Measurements from ENCODE around the gene CALY.

Gene CALY

DNA sequence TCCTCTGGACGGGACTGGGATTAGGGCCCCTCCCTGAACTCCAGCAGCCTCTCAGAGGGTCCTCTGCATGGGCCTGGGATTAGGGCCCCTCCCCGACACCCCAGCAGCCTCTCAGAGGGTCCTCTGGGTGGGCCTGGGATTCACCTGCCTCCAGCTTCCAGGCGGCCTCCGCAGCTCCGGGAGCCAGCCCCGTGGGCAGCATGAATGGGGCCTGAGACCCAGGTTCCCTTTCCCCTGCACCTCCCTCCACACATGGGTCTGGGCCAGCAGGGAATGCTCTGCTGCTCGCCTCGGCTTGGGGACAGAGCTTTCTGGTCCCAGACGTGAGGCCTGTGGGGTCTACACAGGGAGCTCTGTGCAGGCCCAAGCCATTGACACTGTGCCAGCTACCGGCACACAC lies 33.5 kb downstream of the CALY start:
- TF ChIP-seq POLR2A (IDR thresholded peaks at IDR 0.05; ENCODE audit: low read depth, low read length), result no peak
- no peak for TF ChIP-seq POLR2AphosphoS5 (IDR thresholded peaks at IDR 0.05; ENCODE audit: low read depth, low read length)
- TF ChIP-seq TAF1 (IDR thresholded peaks at IDR 0.05; ENCODE audit: borderline replicate concordance, low read depth, low read length), result no peak
- DNase-seq (ENCODE audit: insufficient read length) (no peak), FAIRE-seq (no peak)

- no peak for DNase-seq (ENCODE audit: insufficient read length)
- FAIRE-seq, result no peak
Measured at GRCh38 chr10:133302230-133302629, 34.5 kb downstream of the CALY start.

GRCh38 chr10:133299738-133300137 lies 37.0 kb downstream of the CALY start:
- FAIRE-seq (no peak), DNase-seq (ENCODE audit: insufficient read length) (no peak)
- no peak for TF ChIP-seq POLR2AphosphoS5 (IDR thresholded peaks at IDR 0.05; ENCODE audit: low read depth, low read length)
- no peak for TF ChIP-seq POLR2A (IDR thresholded peaks at IDR 0.05; ENCODE audit: low read depth, low read length)
- TF ChIP-seq TAF1 (IDR thresholded peaks at IDR 0.05; ENCODE audit: borderline replicate concordance, low read depth, low read length), result no peak

More at GRCh38 chr10:133302230-133302629, 34.5 kb downstream of the CALY start:
- no peak for TF ChIP-seq POLR2A (IDR thresholded peaks at IDR 0.05; ENCODE audit: low read depth, low read length)

DNA sequence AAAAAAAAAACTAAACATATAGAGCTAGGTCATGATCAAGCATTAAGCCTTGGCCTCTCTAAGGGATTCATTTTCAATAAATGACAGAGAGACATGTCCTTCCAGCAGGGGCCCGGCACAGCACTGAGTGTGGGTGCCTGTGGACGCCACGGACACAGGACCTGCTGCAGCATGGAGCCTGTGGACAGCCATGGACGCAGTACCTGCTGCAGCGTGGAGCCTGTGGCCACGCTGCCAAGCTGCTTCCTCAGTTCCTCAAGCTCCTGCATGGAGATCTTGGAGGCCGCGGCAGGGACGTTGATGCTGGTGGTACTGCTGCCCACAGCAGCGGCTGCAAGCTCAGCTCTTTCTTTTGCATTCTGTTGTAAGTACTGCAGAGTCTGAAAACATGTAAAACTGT lies 37.5 kb downstream of the CALY start:
- TF ChIP-seq POLR2AphosphoS5 (IDR thresholded peaks at IDR 0.05; ENCODE audit: low read depth, low read length), result no peak
- no peak for TF ChIP-seq TAF1 (IDR thresholded peaks at IDR 0.05; ENCODE audit: borderline replicate concordance, low read depth, low read length)
- TF ChIP-seq POLR2A (IDR thresholded peaks at IDR 0.05; ENCODE audit: low read depth, low read length), result no peak
- FAIRE-seq (no peak), DNase-seq (ENCODE audit: insufficient read length) (no peak)

DNA sequence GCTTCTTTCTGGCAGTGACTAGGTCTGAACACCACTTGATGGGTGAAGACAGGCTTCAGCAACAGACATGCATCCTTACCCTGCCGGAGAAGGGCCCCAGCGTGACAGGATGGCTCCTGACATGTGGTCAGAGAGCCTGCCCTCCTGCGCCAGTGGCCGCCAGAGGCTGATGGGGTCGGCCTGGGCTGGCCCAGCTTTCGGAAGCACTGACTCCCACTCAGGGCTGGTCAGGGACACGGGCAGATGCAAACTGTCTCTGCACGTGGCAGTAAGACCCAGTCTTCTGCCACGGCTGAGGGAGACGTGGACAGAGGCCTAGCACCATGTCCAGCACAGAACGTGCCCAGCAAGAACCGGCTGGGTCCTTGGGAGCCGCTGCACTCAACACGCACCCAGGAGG lies 38.2 kb downstream of the CALY start:
- DNase-seq (ENCODE audit: insufficient read length) (no peak), FAIRE-seq (no peak)
- TF ChIP-seq POLR2AphosphoS5 (IDR thresholded peaks at IDR 0.05; ENCODE audit: low read depth, low read length) (no peak), TAF1 (IDR thresholded peaks at IDR 0.05; ENCODE audit: borderline replicate concordance, low read depth, low read length) (no peak), POLR2A (IDR thresholded peaks at IDR 0.05; ENCODE audit: low read depth, low read length) (no peak)

DNA sequence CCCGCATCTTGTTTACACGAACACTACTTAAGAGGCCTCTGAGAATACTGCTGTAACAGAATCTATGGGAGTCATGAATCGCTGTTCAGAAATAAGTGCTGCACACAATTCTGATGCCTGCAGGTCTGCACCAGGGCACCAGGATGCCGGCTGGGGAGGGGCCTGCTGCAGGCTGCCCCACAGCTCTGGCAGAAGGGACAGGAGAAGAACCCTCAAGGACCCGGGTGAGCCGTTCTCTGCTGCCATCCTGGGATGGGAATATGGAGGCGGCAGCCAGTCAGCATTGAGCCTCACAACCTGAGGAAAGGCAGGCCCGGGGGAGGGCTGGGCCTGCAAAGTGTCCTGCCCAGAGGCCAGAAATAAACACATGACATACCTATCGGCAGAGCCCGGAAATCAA lies 39.2 kb downstream of the CALY start:
- DNase-seq (ENCODE audit: insufficient read length) (no peak), FAIRE-seq (no peak)
- TF ChIP-seq POLR2A (IDR thresholded peaks at IDR 0.05; ENCODE audit: low read depth, low read length), result no peak
- TF ChIP-seq TAF1 (IDR thresholded peaks at IDR 0.05; ENCODE audit: borderline replicate concordance, low read depth, low read length), result no peak
- TF ChIP-seq POLR2AphosphoS5 (IDR thresholded peaks at IDR 0.05; ENCODE audit: low read depth, low read length), result no peak

DNA sequence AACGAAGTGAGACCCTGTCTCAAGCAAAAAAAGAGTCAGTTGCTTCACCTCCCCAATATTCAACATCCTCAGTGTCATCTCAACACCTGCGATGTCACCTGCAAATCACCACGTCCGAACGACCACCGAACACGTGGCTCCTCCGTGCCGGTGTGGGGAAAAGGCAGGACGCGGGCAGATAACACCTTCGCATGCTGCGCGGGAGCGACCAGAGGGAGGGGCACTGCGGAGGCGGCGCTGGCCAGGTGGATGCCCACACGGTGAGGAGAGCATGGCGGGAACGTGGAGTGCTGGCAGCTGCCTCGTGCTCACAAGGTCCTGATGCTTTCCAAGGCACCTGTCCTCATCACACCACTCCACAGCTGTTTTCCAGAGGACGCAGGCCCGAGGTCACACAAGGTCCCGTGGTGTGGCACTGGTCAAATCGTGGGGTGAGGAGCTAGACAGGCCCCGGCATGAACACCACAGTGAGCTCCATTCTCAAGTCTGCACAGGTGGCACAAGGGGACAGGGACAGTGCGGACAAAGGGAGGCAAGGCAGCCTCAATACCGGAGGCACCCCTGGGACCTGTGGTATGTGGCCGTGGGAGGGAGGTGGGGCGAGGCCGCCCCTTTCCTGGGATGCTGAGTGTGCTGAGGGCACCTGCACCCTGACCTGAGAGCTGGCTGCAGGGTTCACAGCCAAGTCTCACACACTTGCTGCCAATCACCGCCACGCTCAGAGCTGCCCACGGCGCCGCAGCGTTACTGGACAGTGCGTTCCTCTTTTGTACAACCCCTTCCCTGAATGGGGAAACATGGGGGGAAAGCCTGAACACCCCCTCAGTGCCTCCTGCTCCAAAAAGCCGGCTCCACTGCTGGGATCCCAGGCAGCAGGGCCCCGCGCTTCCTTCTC lies 41.0 kb downstream of the CALY start:
- no peak for FAIRE-seq
- no peak for DNase-seq (ENCODE audit: insufficient read length)
- TF ChIP-seq POLR2AphosphoS5 (IDR thresholded peaks at IDR 0.05; ENCODE audit: low read depth, low read length) (no peak), POLR2A (IDR thresholded peaks at IDR 0.05; ENCODE audit: low read depth, low read length) (no peak), TAF1 (IDR thresholded peaks at IDR 0.05; ENCODE audit: borderline replicate concordance, low read depth, low read length) (no peak)

DNA sequence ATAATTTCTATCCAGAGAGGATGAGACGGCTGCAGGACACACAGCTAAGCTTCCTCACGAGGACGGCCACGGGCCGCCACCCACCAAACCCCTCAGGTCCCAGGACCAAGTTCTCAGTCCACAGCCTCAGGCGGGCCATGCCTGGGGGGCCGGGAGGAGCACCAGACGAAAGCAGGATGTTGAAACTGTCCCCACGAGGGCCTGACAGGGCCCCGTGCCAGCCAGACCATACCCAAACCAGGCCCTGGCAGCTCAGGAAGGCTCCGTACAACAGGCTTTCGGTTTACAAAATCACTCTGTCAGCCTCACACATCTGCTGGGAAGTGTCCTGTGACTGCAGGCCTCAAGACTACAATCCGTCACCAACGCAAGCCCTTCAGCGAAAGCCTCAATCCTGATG lies 42.5 kb downstream of the CALY start:
- FAIRE-seq (no peak), DNase-seq (ENCODE audit: insufficient read length) (no peak)
- TF ChIP-seq POLR2A (IDR thresholded peaks at IDR 0.05; ENCODE audit: low read depth, low read length), result no peak
- no peak for TF ChIP-seq POLR2AphosphoS5 (IDR thresholded peaks at IDR 0.05; ENCODE audit: low read depth, low read length)
- no peak for TF ChIP-seq TAF1 (IDR thresholded peaks at IDR 0.05; ENCODE audit: borderline replicate concordance, low read depth, low read length)

- DNase-seq (ENCODE audit: insufficient read length) (no peak), FAIRE-seq (no peak)
- TF ChIP-seq POLR2AphosphoS5 (IDR thresholded peaks at IDR 0.05; ENCODE audit: low read depth, low read length) (no peak), POLR2A (IDR thresholded peaks at IDR 0.05; ENCODE audit: low read depth, low read length) (no peak), TAF1 (IDR thresholded peaks at IDR 0.05; ENCODE audit: borderline replicate concordance, low read depth, low read length) (no peak)
Measured at GRCh38 chr10:133293810-133294119, 42.9 kb downstream of the CALY start.

DNA sequence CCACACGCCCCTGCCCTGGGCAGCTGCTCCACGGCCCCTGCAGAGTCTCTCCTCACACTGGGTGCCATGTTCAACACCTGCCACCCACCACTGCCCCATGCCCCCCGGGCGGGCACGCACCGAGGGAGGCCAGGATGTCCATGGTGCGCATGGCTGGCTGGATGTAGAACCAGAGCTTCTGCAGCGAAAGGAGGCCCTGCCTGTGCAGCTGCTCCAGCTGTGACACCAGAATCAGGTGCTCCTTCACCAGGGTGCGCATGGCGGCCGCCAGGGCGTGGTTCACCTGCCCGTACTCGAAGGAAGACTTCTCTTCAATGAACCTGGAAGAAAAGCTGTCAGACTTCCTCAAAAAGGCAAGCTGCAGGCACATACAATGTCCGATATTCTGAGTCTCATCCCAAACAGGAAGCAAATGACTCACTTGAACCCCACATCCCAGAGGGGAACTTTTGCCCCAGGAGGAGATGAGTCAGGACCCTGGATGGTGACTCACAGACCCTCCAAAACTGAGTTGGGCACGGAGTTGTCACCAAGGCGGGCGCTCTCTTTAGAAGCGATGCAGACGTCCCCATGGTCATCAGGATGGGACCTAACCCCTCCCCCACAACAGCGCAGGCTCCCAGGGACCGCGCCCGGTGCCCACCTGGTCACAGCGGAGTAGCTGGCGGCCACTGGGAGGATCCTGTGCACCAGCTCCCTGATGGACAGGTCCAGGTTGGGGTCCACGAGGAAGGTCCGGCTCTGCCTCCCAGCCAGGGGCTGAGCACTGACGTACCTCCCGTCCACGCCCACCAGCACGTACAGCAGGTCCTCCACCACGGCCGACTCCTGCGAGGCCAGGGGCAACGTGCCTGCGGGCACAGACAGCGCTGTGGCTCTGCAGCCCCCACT lies 43.5 kb downstream of the CALY start:
- no peak for FAIRE-seq
- no peak for DNase-seq (ENCODE audit: insufficient read length)
- TF ChIP-seq TAF1 (IDR thresholded peaks at IDR 0.05; ENCODE audit: borderline replicate concordance, low read depth, low read length), result no peak
- TF ChIP-seq POLR2AphosphoS5 (IDR thresholded peaks at IDR 0.05; ENCODE audit: low read depth, low read length), result no peak
- TF ChIP-seq POLR2A (IDR thresholded peaks at IDR 0.05; ENCODE audit: low read depth, low read length), result no peak

GRCh38 chr10:133289761-133290160 lies 46.9 kb downstream of the CALY start:
- DNase-seq (ENCODE audit: insufficient read length) (no peak), FAIRE-seq (no peak)
- TF ChIP-seq POLR2A (IDR thresholded peaks at IDR 0.05; ENCODE audit: low read depth, low read length) (no peak), POLR2AphosphoS5 (IDR thresholded peaks at IDR 0.05; ENCODE audit: low read depth, low read length) (no peak), TAF1 (IDR thresholded peaks at IDR 0.05; ENCODE audit: borderline replicate concordance, low read depth, low read length) (no peak)
